HG02973 (cell line): ENCODE data around the gene SLC15A3.

Experiments
- ATAC-seq: cut with Tn5 transposase; IDR thresholded peaks from one replicate; pipeline ENCODE4 v1.9.1; 2021; ENCODE audit warnings: moderate library complexity; ENCODE audit not compliant: unreplicated experiment

Gene SLC15A3

DNA sequence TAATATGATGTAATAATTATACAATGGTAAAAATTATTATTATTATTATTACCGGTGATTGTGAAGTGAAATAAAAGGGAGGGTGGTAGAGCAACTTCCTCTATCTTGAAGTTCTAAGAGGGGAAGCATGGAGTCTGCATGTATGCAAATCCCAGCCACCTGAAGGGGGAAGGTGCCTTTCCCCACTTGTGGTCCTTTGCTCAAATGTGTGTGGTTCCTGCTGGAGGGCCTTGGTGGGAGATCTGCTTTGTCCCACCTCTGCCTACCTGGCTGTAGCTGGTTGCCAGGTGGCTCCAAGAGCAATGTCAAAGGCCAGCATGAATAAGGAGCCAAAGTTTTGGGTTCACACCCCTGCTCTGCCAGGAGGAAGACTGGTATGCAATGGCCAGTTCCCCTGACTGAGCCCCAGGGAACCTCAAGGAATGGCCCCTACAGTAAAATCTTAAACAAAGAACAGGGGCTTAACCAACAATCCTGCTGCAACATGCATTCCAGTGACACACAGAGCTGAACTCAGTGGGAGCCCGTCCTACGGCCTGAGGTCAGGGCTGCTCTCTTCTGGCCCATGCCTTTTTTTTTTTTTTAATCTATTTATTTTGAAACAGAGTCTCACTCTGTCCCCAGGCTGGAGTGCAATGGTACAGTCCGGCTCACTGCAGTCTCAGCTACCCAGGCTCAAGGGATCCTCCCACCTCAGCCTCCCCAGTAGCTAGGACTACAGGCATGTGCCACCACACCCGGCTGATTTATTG is 19.2 kb downstream of the SLC15A3 start:
- ATAC-seq: no peak

- no peak for ATAC-seq
Measured at GRCh38 chr11:60931917-60932316, 20.1 kb downstream of the SLC15A3 start.

- no peak for ATAC-seq
Measured at GRCh38 chr11:60930394-60930793, 21.6 kb downstream of the SLC15A3 start.

DNA sequence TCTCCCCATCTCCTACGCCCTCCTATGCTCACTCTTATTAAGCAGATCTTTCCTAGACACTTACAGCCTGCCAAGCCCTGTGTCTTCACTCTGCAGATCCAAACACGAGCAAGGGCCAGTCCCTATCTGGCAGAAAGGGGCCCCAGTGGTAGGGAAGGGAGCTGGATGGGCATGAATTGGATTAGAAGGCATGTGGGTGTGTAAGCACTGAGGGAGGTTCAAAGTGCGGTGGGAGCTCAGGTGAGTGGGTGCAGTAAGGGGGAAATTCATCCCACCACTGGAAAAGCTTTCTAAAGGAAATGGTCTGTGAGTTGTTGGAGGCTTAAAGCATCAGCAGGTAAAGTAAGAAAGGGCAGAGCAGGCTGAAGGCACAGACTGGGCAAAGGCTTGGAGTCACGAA is 22.2 kb downstream of the SLC15A3 start:
- no peak for ATAC-seq

DNA sequence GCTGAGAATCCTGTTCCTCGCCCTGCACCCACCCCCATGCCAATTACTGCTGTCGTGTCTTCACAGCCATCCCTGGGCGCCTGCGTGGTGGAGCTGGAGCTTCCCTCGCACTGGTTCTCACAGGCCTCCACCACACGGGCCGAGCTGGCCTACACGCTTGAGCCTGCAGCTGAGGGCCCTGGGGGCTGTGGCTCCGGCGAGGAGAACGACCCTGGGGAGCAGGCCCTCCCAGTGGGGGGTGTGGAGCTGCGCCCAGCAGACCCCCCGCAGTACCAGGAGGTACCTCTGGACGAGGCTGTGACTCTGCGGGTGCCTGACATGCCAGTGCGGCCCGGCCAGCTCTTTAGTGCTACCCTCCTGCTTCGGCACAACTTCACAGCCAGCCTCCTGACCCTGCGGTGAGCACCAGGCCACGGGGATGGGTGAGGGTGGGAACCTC is 23.4 kb downstream of the SLC15A3 start:
- no peak for ATAC-seq

DNA sequence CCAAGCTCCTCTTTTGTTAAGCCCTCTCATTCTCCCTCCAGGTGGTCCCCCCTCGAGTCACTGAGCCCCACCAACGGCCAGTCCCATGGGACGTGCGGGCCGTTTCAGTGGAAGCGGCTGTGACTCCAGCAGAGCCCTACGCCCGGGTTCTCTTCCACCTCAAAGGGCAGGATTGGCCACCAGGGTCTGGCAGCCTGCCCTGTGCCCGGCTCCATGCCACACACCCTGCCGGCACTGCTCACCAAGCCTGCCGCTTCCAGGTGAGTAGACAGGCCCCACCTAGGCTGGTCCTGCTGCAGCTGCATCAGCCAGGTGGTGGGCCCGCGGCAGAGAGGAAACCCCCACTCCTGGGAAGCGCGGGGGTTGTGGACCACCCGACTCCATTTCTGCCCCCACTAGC is 24.4 kb downstream of the SLC15A3 start:
- no peak for ATAC-seq

DNA sequence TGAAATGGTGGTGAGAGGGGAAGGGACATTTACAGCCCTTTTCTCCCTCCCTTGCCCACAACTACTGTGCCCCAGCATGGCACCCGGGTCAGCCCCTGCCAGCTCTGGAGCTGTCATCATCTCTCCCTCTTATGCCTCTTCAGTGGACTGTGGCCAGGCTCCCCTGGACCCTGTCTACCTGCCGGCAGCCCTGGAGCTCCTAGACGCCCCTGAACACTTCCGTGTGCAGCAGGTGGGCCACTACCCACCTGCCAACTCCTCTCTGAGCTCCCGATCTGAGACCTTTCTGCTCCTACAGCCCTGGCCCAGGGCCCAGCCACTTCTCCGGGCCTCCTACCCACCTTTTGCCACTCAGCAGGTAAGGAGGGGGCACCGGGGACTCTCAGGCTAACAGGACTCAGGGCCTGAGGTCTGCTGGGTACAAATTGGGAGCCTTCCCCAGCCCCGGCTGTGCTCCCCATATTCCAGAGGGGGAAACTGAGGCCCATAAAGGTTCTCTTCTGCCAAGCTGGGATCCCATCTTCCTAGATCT is 24.8 kb downstream of the SLC15A3 start:
- ATAC-seq: no peak

- ATAC-seq: no peak
Measured at GRCh38 chr11:60926500-60926899, 25.5 kb downstream of the SLC15A3 start.

- ATAC-seq: no peak
Measured at GRCh38 chr11:60925868-60926267, 26.1 kb downstream of the SLC15A3 start.

- ATAC-seq: no peak
Measured at GRCh38 chr11:60924906-60925853, 26.8 kb downstream of the SLC15A3 start.

DNA sequence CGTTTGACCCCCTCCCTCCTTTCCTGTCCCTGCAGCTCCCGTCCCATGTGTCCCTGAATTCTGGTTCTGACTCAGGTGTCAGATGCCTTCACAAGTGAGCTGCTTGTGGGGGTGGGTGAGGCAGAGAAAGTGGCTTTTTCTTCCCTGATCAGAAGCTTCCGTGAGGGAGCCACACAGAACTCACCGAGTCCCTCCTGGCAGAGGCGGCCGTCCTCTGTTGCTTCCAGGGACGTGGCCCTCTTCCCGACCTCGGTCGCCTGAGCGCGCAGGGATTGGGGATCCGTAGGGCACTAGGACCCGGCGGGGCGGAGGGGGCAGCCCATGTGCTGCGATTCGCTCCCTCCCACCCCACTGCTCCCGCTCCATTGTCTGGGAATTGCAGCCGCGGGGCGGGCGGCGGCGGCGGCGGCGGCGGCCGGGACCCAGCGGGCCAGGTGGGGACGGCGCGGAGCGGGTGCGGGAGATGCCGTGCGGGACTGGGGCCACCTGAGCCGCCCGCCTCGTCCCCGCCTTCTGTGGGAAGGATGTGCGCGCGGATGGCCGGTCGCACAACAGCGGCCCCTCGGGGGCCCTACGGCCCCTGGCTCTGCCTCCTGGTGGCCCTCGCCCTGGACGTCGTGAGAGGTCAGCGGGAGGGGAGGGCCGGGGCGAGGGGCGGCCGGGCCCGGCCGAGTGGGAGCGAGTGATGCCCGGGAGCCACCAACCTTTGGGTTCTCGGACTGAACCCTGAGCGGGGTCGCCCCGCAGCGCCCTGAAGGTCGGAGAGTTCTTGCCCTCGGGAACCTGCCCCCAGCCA is 27.7 kb downstream of the SLC15A3 start, which contains the start of gene TMEM132A:
Gene TMEM132A (plus strand): TSS at position 351 of the 796 bp plus-strand sequence. CDS start 174 bp downstream, at position 525.
- ATAC-seq: no peak

DNA sequence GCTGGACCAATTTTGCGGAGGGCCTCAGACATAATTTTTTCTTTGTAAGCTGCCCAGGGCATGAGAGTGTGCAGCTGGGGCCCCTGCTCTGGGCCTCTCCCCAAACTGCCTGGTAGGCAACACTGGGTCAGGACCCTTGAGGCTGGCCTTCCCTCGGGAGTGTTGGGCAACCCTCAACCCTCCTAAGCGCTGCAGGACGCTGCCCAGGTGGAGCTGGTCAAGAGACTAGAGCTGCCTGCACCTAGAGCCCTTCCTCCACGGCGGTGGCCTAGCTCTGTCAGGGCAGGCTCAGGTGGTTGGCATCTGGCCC is 28.2 kb downstream of the SLC15A3 start:
- no peak for ATAC-seq

- ATAC-seq: no peak
Measured at GRCh38 chr11:60923326-60923725, 28.6 kb downstream of the SLC15A3 start.

DNA sequence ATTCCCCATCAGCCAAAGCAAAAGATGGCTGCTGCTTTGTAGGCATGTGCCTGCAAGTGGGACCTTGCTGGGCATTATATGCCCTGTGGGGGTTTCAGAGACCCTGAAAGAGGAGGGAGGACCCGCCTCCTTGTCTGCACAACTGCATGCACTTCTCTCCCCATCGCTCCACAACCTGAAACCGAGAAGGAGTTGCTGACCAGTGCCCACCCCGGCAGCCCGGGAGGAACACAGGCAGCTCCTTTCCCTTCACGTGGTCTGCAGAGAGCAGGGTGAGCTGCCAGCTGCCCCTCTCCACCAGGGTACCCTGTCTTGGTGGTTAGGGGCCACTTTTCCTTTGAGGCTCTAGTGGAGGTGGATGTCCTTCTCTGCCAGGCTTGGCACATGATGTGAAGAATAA is 29.1 kb downstream of the SLC15A3 start:
- no peak for ATAC-seq

DNA sequence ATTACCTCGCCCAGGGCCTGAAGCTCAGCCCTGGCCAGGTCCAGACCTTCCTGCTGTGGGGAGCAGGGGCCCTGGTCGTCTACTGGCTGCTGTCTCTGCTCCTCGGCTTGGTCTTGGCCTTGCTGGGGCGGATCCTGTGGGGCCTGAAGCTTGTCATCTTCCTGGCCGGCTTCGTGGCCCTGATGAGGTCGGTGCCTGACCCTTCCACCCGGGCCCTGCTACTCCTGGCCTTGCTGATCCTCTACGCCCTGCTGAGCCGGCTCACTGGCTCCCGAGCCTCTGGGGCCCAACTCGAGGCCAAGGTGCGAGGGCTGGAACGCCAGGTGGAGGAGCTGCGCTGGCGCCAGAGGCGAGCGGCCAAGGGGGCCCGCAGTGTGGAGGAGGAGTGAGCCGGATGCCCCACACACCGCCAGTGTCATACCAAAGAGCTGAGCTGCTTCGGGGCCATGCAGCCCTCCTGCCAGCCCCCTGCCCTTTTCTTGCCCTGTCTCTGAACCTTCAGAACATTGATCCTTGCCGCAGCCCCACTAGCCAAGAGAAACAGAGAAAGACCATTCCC is 30.1 kb downstream of the SLC15A3 start:
- no peak for ATAC-seq

- no peak for ATAC-seq
Measured at GRCh38 chr11:60921259-60921658, 30.7 kb downstream of the SLC15A3 start.

- ATAC-seq: no peak
Measured at GRCh38 chr11:60919956-60920355, 32.0 kb downstream of the SLC15A3 start.

DNA sequence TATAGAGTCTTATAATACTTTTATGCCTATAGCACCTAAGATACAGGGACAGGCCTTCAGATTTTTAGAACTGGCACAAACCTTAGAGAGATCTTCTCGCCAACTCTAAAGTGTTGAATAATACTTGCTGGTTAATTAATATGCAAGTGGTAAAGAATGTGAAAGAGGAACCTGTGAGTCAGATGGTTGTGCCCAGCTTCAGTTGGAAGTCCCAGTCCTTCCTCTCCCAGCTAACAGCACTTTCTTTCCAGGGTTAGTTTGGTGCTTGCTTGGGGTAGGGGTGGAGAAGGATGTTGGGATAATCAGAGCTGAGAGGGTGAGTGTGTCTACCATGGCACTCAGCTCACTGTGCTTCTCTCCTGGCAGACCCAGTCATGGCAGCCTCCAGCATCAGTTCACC is 32.7 kb downstream of the SLC15A3 start:
- no peak for ATAC-seq

GRCh38 chr11:60918939-60919265 is 33.1 kb downstream of the SLC15A3 start:
- ATAC-seq: no peak

DNA sequence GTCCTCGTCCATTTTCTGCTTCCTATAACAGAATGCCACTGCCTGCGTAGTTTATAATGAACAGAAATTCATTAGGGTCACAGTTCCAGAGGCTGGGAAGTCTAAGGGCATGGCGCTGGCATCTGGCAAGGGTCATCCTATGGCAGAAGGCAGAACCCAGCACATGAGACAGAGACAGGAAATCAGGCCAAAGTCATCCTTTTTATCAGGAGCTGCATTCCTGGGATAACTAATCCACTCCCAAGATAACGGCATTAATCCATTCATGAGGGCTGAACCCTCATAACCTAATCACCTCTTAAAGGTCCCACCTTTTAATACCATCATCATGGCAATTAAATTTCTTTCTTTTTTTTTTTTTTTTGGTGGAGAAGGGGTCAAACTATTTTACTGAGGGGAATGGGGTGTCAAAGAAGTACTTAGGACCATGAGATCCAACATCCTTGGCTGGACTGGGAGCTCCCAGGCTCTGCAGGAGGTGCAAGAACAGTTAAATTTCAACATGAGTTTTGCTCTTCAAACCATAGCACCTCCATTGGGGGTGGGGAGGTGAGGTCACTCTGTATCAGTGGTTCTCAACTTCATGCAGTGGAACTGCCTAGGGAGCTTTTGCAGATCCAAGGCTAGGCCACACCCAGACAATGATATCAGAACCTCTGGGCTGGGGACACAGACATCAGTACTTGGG is 33.6 kb downstream of the SLC15A3 start:
- ATAC-seq: no peak
